H1 (cell line): ENCODE measurements around the gene DEPDC1. TPM values are rescaled to one million over a fixed set of nuclear protein-coding genes. Genes with fewer than 3 reads are reported as not detected.

ENCODE experiments used
- CHD7 ChIP-seq: fragments of 300-600 bp; sonication (generic); IDR thresholded peaks from 2 replicates; pipeline ENCODE4 v1.7.1; 2012; ENCODE audit warnings: low read length, moderate library complexity, mild to moderate bottlenecking, inconsistent platforms; ENCODE audit not compliant: insufficient replicate concordance
- E2F6 ChIP-seq: IDR thresholded peaks from 2 replicates; pipeline ENCODE4 v1.6.1; 2012; ENCODE audit warnings: inconsistent platforms
- EP300 ChIP-seq, 2 experiments: IDR thresholded peaks; 1 replicate in 1 of 2; 2 replicates in 1 of 2; pipeline ENCODE4 v1.6.1; 2011 to 2012; ENCODE audit warnings: low read depth in 2 of 2, low read length in 2 of 2, mild to moderate bottlenecking in 2 of 2, borderline replicate concordance in 1 of 2, inconsistent platforms in 1 of 2, moderate library complexity in 1 of 2
- FOSL1 ChIP-seq: IDR thresholded peaks from 2 replicates; pipeline ENCODE4 v1.6.1; 2011; ENCODE audit warnings: mild to moderate bottlenecking, low read depth, low read length, moderate library complexity; ENCODE audit not compliant: insufficient read depth
- MAFK ChIP-seq: IDR thresholded peaks from 2 replicates; pipeline ENCODE4 v1.6.1; 2012; ENCODE audit warnings: low read depth, mild to moderate bottlenecking, improper control_type of control experiment, low read length
- POLR2A ChIP-seq, 2 experiments: IDR thresholded peaks; 1 replicate in 1 of 2; 2 replicates in 1 of 2; pipeline ENCODE4 v1.6.1; 2011; ENCODE audit warnings: low read depth in 2 of 2, low read length in 2 of 2, mild to moderate bottlenecking in 2 of 2; ENCODE audit errors: control extremely low read depth in 1 of 2
- RAD21 ChIP-seq, 2 experiments: IDR thresholded peaks in 1 of 2; conservative IDR thresholded peaks in 1 of 2; 2 replicates each; pipeline ENCODE4 v1.6.1; 2011; ENCODE audit warnings: low read depth in 2 of 2, low read length in 2 of 2, improper control_type of control experiment in 1 of 2, inconsistent platforms in 1 of 2, mild to moderate bottlenecking in 1 of 2, moderate library complexity in 1 of 2
- RBBP5 ChIP-seq: IDR thresholded peaks from 2 replicates; pipeline ENCODE4 v1.7.1; 2012; ENCODE audit warnings: low read depth, mild to moderate bottlenecking, inconsistent platforms, low read length, moderate library complexity, borderline replicate concordance
- SP2 ChIP-seq: IDR thresholded peaks from 2 replicates; pipeline ENCODE4 v1.6.1; 2012; ENCODE audit warnings: mild to moderate bottlenecking, low read length, inconsistent platforms
- TBP ChIP-seq: IDR thresholded peaks from 2 replicates; pipeline ENCODE4 v1.6.1; 2011; ENCODE audit warnings: low read depth, low read length, improper control_type of control experiment
- ZNF274 ChIP-seq: IDR thresholded peaks from 2 replicates; pipeline ENCODE4 v1.7.0; 2012; ENCODE audit warnings: low read length, borderline replicate concordance; ENCODE audit errors: extremely low read depth
- polyA plus RNA-seq, 7 experiments: library from polyadenylated mRNA; depleted of rRNA in 3 of 7; stranded (reverse) in 5 of 7; unstranded in 2 of 7; fragments of >200 nt in 5 of 7; fragments of 200-250 nt in 2 of 7; gene quantifications; 1 replicate in 5 of 7; 2 replicates in 1 of 7; 4 replicates in 1 of 7; pipeline versions ENCODE4 v1.2.1 to v1.2.3, GENCODE V29; 2011 to 2013; ENCODE audit warnings: missing spikeins in 2 of 7, mixed read lengths in 2 of 7
- total RNA-seq: library from RNA; stranded (reverse); fragmentation: NEBNext Ultra II Directional; extraction: Animal tissue kit (Norgen Biotek cat#: 25700); gene quantifications from 2 replicates; pipeline ENCODE4 v1.2.1, GENCODE V29; 2021

DEPDC1 gene
- total and polyA plus RNA-seq, 2 of the 8 experiments (the other 6 are each of a cell fraction or from before 2014, with no cell fraction given), result 5.5 to 46.5 TPM

GRCh38 chr1:68493193-68493592 lies 3.7 kb downstream of the DEPDC1 start (continued):
- TF ChIP-seq CHD7, result no peak
- no peak for TF ChIP-seq RAD21 (IDR thresholded peaks at IDR 0.05 in 1 of 2, conservative IDR thresholded peaks at IDR 0.05 in 1 of 2; ENCODE audit: low read depth in 2 of 2, low read length in 2 of 2)
- TF ChIP-seq FOSL1, result no peak
- TF ChIP-seq SP2, result no peak
- no peak for TF ChIP-seq TBP
- no peak for TF ChIP-seq RBBP5
- no peak for TF ChIP-seq ZNF274
- no peak for TF ChIP-seq POLR2A (IDR thresholded peaks at IDR 0.05; ENCODE audit: control extremely low read depth in 1 of 2, low read depth in 2 of 2, low read length in 2 of 2)
- no peak for TF ChIP-seq E2F6
- no peak for TF ChIP-seq EP300 (IDR thresholded peaks at IDR 0.05; ENCODE audit: borderline replicate concordance in 1 of 2, low read depth in 2 of 2, low read length in 2 of 2)
- no peak for TF ChIP-seq MAFK
